Type B pancreatic cell (in vitro differentiated cells): ENCODE measurements around the gene MARVELD1. TPM values are rescaled to one million over a fixed set of nuclear protein-coding genes. Genes with fewer than 3 reads are reported as not detected.

ENCODE experiments used
- DNase-seq: peaks from one replicate; pipeline ENCODE4 v3.0.0; 2021; ENCODE audit warnings: mixed read lengths; ENCODE audit not compliant: unreplicated experiment; ENCODE audit errors: extremely low spot score
- H3K27ac Mint-ChIP-seq: 2 replicates; pipeline ENCODE4 v1.8.0; 2021; ENCODE audit warnings: mild to moderate bottlenecking, mixed read lengths
- H3K27me3 Mint-ChIP-seq: 2 replicates; pipeline ENCODE4 v1.8.0; 2021; ENCODE audit warnings: mixed read lengths
- H3K36me3 Mint-ChIP-seq: 2 replicates; pipeline ENCODE4 v1.8.0; 2021; ENCODE audit warnings: mixed read lengths
- H3K4me1 Mint-ChIP-seq: one replicate; pipeline ENCODE4 v1.8.0; 2021; ENCODE audit warnings: mixed read lengths; ENCODE audit not compliant: unreplicated experiment
- H3K4me3 Mint-ChIP-seq: 2 replicates; pipeline ENCODE4 v1.8.0; 2021; ENCODE audit warnings: mild to moderate bottlenecking, mixed read lengths
- H3K9me3 Mint-ChIP-seq: 2 replicates; pipeline ENCODE4 v1.8.0; 2021; ENCODE audit warnings: mixed read lengths
- CTCF ChIP-seq: fragments of 200-600 bp; sonication (generic); conservative IDR thresholded peaks from 2 replicates; pipeline ENCODE4 v1.5.0; 2021; ENCODE audit warnings: antibody characterized with exemption, mild to moderate bottlenecking
- total RNA-seq: library from RNA; stranded (reverse); gene quantifications from 2 replicates; pipeline ENCODE4 v1.2.1, GENCODE V29; 2021; ENCODE audit warnings: low replicate concordance

Gene MARVELD1
- total RNA-seq, 1 donor from 2014 or later, result 43.7 TPM

GRCh38 chr10:97729014-97729413, 15.5 kb downstream of the MARVELD1 start:
- DNase-seq, result no peak
- H3K36me3 Mint-ChIP-seq, result no peaks in the 10 kb centered on the region
- H3K4me1 Mint-ChIP-seq, result peaks cover 5% of the 10 kb centered on the region
- peaks cover 5% of the 10 kb centered on the region for H3K9me3 Mint-ChIP-seq
- H3K27ac Mint-ChIP-seq, result no peak overlapping the region
- TF ChIP-seq CTCF, result no peak
- no peak overlapping the region for H3K4me3 Mint-ChIP-seq
- peaks cover 4% of the 10 kb centered on the region for H3K27me3 Mint-ChIP-seq

- Mint-ChIP-seq H3K27ac (no peak overlapping the region), H3K9me3 (peaks cover 10% of the 10 kb centered on the region), H3K4me3 (no peak overlapping the region), H3K27me3 (peaks cover 13% of the 10 kb centered on the region), H3K4me1 (peaks cover 2% of the 10 kb centered on the region), H3K36me3 (no peaks in the 10 kb centered on the region)
- DNase-seq, result no peak
- TF ChIP-seq CTCF, result peak; percentile 93
These were observed 18.0 kb downstream of the MARVELD1 start for GRCh38 chr10:97731346-97732051.

- no peak for TF ChIP-seq CTCF
- H3K9me3 Mint-ChIP-seq, result peaks cover 8% of the 10 kb centered on the region
- no peak for DNase-seq
- peaks cover 5% of the 10 kb centered on the region for H3K4me1 Mint-ChIP-seq
- peaks cover 3% of the 10 kb centered on the region for H3K36me3 Mint-ChIP-seq
- no peak overlapping the region for H3K27ac Mint-ChIP-seq
- peaks cover 13% of the 10 kb centered on the region for H3K27me3 Mint-ChIP-seq
- no peak overlapping the region for H3K4me3 Mint-ChIP-seq
These were observed 18.5 kb downstream of the MARVELD1 start for GRCh38 chr10:97732052-97732359.

GRCh38 chr10:97733256-97733655, 19.7 kb downstream of the MARVELD1 start:
- no peak overlapping the region for H3K27ac Mint-ChIP-seq
- H3K9me3 Mint-ChIP-seq, result peaks cover 8% of the 10 kb centered on the region
- peaks cover 13% of the 10 kb centered on the region for H3K4me1 Mint-ChIP-seq
- peaks cover 3% of the 10 kb centered on the region for H3K36me3 Mint-ChIP-seq
- peaks cover 13% of the 10 kb centered on the region for H3K27me3 Mint-ChIP-seq
- DNase-seq, result no peak
- TF ChIP-seq CTCF, result no peak
- no peak overlapping the region for H3K4me3 Mint-ChIP-seq

- no peak for TF ChIP-seq CTCF
- peaks cover 13% of the 10 kb centered on the region for H3K27me3 Mint-ChIP-seq
- peaks cover 8% of the 10 kb centered on the region for H3K9me3 Mint-ChIP-seq
- no peak for DNase-seq
- H3K27ac Mint-ChIP-seq, result no peak overlapping the region
- peaks cover 15% of the 10 kb centered on the region for H3K4me1 Mint-ChIP-seq
- peaks cover 3% of the 10 kb centered on the region for H3K36me3 Mint-ChIP-seq
- no peak overlapping the region for H3K4me3 Mint-ChIP-seq
These were observed 20.5 kb downstream of the MARVELD1 start for GRCh38 chr10:97734021-97734420.
